NCI-H2227 treated with DMSO at 0.1 percent for 48 hours (cell line): ENCODE measurements around the gene RBM17.
"Not testable (repeated sequence)": the region's sequence is repeated elsewhere in the genome, so short reads cannot be mapped to it uniquely, and the experiment has no call there.

Experiments
- DNase-seq: peaks from one replicate; lab custom pipeline; 2025; lab: John Stamatoyannopoulos, UW

RBM17 gene

GRCh38 chr10:6112893-6113292 is 24.1 kb downstream of the RBM17 start:
- DNase-seq: no peak

GRCh38 chr10:6114299-6114698 is 25.5 kb downstream of the RBM17 start:
- DNase-seq: no peak

- no peak for DNase-seq
Observed at GRCh38 chr10:6114805-6115341, 26.0 kb downstream of the RBM17 start.

- no peak for DNase-seq
Observed at GRCh38 chr10:6115411-6115810, 26.6 kb downstream of the RBM17 start.

- no peak for DNase-seq
Observed at GRCh38 chr10:6115824-6116350, 27.1 kb downstream of the RBM17 start.

- DNase-seq: no peak
Observed at GRCh38 chr10:6116806-6117205, 28.0 kb downstream of the RBM17 start.

GRCh38 chr10:6117711-6118110 is 28.9 kb downstream of the RBM17 start:
- no peak for DNase-seq

GRCh38 chr10:6119423-6119822 is 30.6 kb downstream of the RBM17 start:
- DNase-seq: no peak

- DNase-seq: no peak
Observed at GRCh38 chr10:6119962-6120361, 31.1 kb downstream of the RBM17 start.

GRCh38 chr10:6120691-6121090 is 31.9 kb downstream of the RBM17 start:
- DNase-seq: no peak

- no peak for DNase-seq
Observed at GRCh38 chr10:6121146-6121545, 32.3 kb downstream of the RBM17 start.

GRCh38 chr10:6123532-6123931 is 34.7 kb downstream of the RBM17 start:
- DNase-seq: no peak

- no peak for DNase-seq
Observed at GRCh38 chr10:6124666-6125065, 35.8 kb downstream of the RBM17 start.

GRCh38 chr10:6127461-6127860 is 38.6 kb downstream of the RBM17 start:
- DNase-seq: not testable (repeated sequence)

GRCh38 chr10:6128087-6128486 is 39.3 kb downstream of the RBM17 start:
- no peak for DNase-seq

GRCh38 chr10:6128591-6129251 is 39.9 kb downstream of the RBM17 start:
- DNase-seq: no peak

GRCh38 chr10:6130848-6131470 is 42.1 kb downstream of the RBM17 start:
- no peak for DNase-seq

GRCh38 chr10:6133331-6134098 is 44.7 kb downstream of the RBM17 start:
- DNase-seq: no peak

GRCh38 chr10:6134099-6134823 is 45.4 kb downstream of the RBM17 start:
- no peak for DNase-seq

GRCh38 chr10:6135039-6135438 is 46.2 kb downstream of the RBM17 start:
- DNase-seq: no peak

- DNase-seq: no peak
Observed at GRCh38 chr10:6135589-6136168, 46.8 kb downstream of the RBM17 start.
